ENCODE measurements around the gene COX6A2. TPM values are rescaled to one million over a fixed set of nuclear protein-coding genes. Genes with fewer than 3 reads are reported as not detected.

Gene COX6A2
- total RNA-seq, 2 experiments from 2014 or later, result not detected

- no peaks in the 10 kb centered on the region for H4K20me1 ChIP-seq (ENCODE audit: insufficient read depth, low read length)
- no peak overlapping the region for H3K27ac ChIP-seq (ENCODE audit: low read depth, low read length, poor library complexity, severe bottlenecking)
- intact Hi-C loops (cut with micrococcal nuclease; ENCODE audit: unreplicated experiment), result no loop called here
- ChIA-PET CTCF (ENCODE audit: unreplicated experiment) (no interaction called here), POLR2A (no interaction called here)
- BruUV-seq (replicated peaks), result no TSS peak
- no peak overlapping the region for H3K4me3 ChIP-seq (ENCODE audit: low read depth, low read length, poor library complexity, severe bottlenecking)
- H3K9me2 ChIP-seq (ENCODE audit: insufficient read depth, low read length), result no peaks in the 10 kb centered on the region
- H3K36me3 ChIP-seq (ENCODE audit: insufficient read depth, low read length), result no peaks in the 10 kb centered on the region
- H3K4me1 ChIP-seq (ENCODE audit: insufficient read depth, low read length, poor library complexity, severe bottlenecking), result no peaks in the 10 kb centered on the region
- H3K79me2 ChIP-seq (ENCODE audit: insufficient read depth, low read depth, low read length), result no peaks in the 10 kb centered on the region
- no peak overlapping the region for H3K4me2 ChIP-seq (ENCODE audit: low read length)
- no peak for DNase-seq (ENCODE audit: low spot score)
- TF ChIP-seq EZH2phosphoT487 (IDR thresholded peaks at IDR 0.05; ENCODE audit: borderline replicate concordance, low read depth, low read length) (no peak), CTCF (conservative IDR thresholded peaks at IDR 0.05; ENCODE audit: low read length) (no peak)
- no peaks in the 10 kb centered on the region for H3K9me3 ChIP-seq (ENCODE audit: low read length)
- H2AFZ ChIP-seq (ENCODE audit: low read length), result no peak overlapping the region
Measured at GRCh38 chr16:31473264-31473984, 45.3 kb upstream of the COX6A2 start.

GRCh38 chr16:31472709-31473203 lies 44.6 kb upstream of the COX6A2 start:
- no peak overlapping the region for H3K4me2 ChIP-seq (ENCODE audit: low read length)

More at GRCh38 chr16:31472709-31473203, 44.6 kb upstream of the COX6A2 start:
- POLR2A ChIA-PET, result no interaction called here
- no peaks in the 10 kb centered on the region for H3K9me3 ChIP-seq (ENCODE audit: low read length)
- H3K9me2 ChIP-seq (ENCODE audit: insufficient read depth, low read length), result no peaks in the 10 kb centered on the region
- H3K36me3 ChIP-seq (ENCODE audit: insufficient read depth, low read length), result no peaks in the 10 kb centered on the region
- no peak overlapping the region for H3K4me3 ChIP-seq (ENCODE audit: low read depth, low read length, poor library complexity, severe bottlenecking)
- TF ChIP-seq EZH2phosphoT487 (IDR thresholded peaks at IDR 0.05; ENCODE audit: borderline replicate concordance, low read depth, low read length) (no peak), CTCF (conservative IDR thresholded peaks at IDR 0.05; ENCODE audit: low read length) (0 out of 2 replicates have a peak, but pooled peaks have one; percentile 31)
- CTCF ChIA-PET (ENCODE audit: unreplicated experiment), result no interaction called here
- H3K79me2 ChIP-seq (ENCODE audit: insufficient read depth, low read depth, low read length), result no peaks in the 10 kb centered on the region
- BruUV-seq (replicated peaks), result no TSS peak
- H3K4me1 ChIP-seq (ENCODE audit: insufficient read depth, low read length, poor library complexity, severe bottlenecking), result no peaks in the 10 kb centered on the region
- H4K20me1 ChIP-seq (ENCODE audit: insufficient read depth, low read length), result no peaks in the 10 kb centered on the region
- H2AFZ ChIP-seq (ENCODE audit: low read length), result no peak overlapping the region
- intact Hi-C loops (cut with micrococcal nuclease; ENCODE audit: unreplicated experiment), result no loop called here
- no peak overlapping the region for H3K27ac ChIP-seq (ENCODE audit: low read depth, low read length, poor library complexity, severe bottlenecking)
- DNase-seq (ENCODE audit: low spot score), result no peak
